Thyroid gland (tissue), 4 donors: ENCODE measurements around the gene USP36. TPM values are rescaled to one million over a fixed set of nuclear protein-coding genes. Genes with fewer than 3 reads are reported as not detected.
A peak's percentile ranks its signal among the peaks of the same experiment; 100 is the strongest.

Experiments
- DNase-seq, 2 donors: peaks; one replicate each; pipeline ENCODE4 v3.0.0-alpha.2; 2019
- H3K27ac ChIP-seq, 3 donors: fragments of 200-600 bp; sonication (generic); 1 replicate in 2 of 3; 2 replicates in 1 of 3; pipeline ENCODE4 v1.5.1; 2016 to 2019; ENCODE audit warnings: mild to moderate bottlenecking in 1 of 3, moderate library complexity in 1 of 3
- H3K27me3 ChIP-seq: fragments of 200-600 bp; sonication (generic); one replicate; pipeline ENCODE4 v1.5.1; 2019
- H3K36me3 ChIP-seq, 2 donors: fragments of 200-600 bp; sonication (generic); one replicate each; pipeline ENCODE4 v1.5.1; 2016 to 2019
- H3K4me1 ChIP-seq, 2 donors: fragments of 200-600 bp; sonication (generic); one replicate each; pipeline ENCODE4 v1.5.1; 2017 to 2019
- H3K4me3 ChIP-seq, 3 donors: fragments of 200-600 bp; sonication (generic); replicated peaks in 1 of 3; 1 replicate in 2 of 3; 2 replicates in 1 of 3; pipeline ENCODE4 v1.5.1; 2016; ENCODE audit warnings: mild to moderate bottlenecking in 1 of 3
- H3K9me3 ChIP-seq: fragments of 200-600 bp; sonication (generic); one replicate; pipeline ENCODE4 v1.5.1; 2017
- CTCF ChIP-seq, 6 experiments: fragments of 200-600 bp in 3 of 6; fragments of 450-650 bp in 3 of 6; sonication (generic) in 3 of 6; IDR thresholded peaks; one replicate each; pipeline ENCODE4 v1.5.1; 2016 to 2019; ENCODE audit warnings: antibody characterized with exemption in 6 of 6, mild to moderate bottlenecking in 2 of 6, inconsistent platforms in 1 of 6, moderate library complexity in 1 of 6
- POLR2A ChIP-seq, 2 donors: fragments of 450-650 bp; IDR thresholded peaks; one replicate each; pipeline ENCODE4 v1.6.1; 2017; ENCODE audit warnings: antibody characterized with exemption in 2 of 2, mild to moderate bottlenecking in 2 of 2, moderate library complexity in 1 of 2
- WGBS, 2 donors: methylation state at CpG; one replicate each; pipeline ENCODE4 v1.1.5; 2017; 5-methylcytosine and 5-hydroxymethylcytosine counted together
- intact Hi-C: fragments of 100-400 bp; cut with DNase I; formaldehyde crosslinking; loops from one replicate; pipeline ENCODE4 v1.15.1; 2023
- total RNA-seq, 4 donors: library from RNA; depleted of rRNA; stranded (reverse); fragments of >200 nt; gene quantifications; one replicate each; pipeline ENCODE4 v1.2.3, GENCODE V29; 2016

USP36 gene
- total RNA-seq, 4 donors from 2014 or later, result 33.9 to 61.5 (median 46.6) TPM

DNA sequence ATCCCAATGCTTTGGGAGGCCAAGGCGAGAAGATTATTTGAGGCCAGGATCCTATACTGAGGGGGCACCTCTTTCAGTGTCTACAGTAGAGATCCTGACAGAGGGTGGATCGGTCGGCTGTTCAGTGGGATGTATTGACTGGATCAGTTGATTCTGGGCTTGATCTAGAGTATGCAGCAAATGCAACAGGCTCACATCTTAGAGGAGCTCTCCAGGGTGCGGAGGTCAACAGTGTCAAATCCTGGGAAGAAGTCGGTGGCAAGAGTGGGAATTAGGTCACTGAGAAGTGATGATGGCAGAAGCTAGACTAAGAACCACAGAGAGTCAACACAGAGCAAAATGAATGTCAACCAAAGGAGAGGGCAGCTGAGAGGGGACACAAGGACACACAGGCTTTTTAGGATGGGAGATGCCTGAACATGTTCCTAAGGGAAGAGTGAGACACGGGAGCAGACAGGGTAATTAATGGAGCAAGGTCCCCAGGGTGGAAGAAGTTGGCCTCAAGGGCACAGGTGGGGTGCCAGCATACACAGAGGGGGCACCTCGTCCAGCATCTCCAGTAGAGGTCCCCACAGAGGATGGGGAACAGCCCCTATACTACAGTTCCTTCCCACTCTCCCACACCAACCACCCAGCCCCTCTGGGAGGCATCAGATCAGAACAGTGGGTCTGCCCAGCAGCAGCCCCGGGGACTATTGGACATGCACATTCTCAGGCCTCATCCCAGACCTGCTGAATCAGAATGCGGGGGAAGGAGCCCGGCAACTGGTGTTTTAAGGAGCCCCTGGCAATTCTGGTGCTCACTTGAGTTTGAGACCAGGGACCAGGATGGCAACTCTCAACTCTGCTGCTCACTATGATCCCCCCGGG, 48.5 kb downstream of the USP36 start:
- H3K4me3 ChIP-seq, result no peak overlapping the region
- peaks cover 15 to 27% of the 10 kb centered on the region in 2 donors for H3K36me3 ChIP-seq
- WGBS, 2 donors, result 78 to 80% methylated on average over 8 to 11 of the region's 11 CpGs
- H3K27me3 ChIP-seq, result no peaks in the 10 kb centered on the region
- no peaks in the 10 kb centered on the region for H3K9me3 ChIP-seq
- TF ChIP-seq POLR2A (IDR thresholded peaks at IDR 0.05), result no peak
- TF ChIP-seq CTCF (IDR thresholded peaks at IDR 0.05), result no peak
- peak overlapping the region; percentile 58 to 79 (median 79) for H3K27ac ChIP-seq
- DNase-seq, result no peak
- H3K4me1 ChIP-seq, result peaks cover 24 to 34% of the 10 kb centered on the region in 2 donors
- intact Hi-C loops, result no loop called here

GRCh38 chr17:78790552-78790951, 50.1 kb downstream of the USP36 start:
- WGBS, 2 donors, result 84 to 94% methylated on average over 4 of the region's 4 CpGs
- no peaks in the 10 kb centered on the region for H3K9me3 ChIP-seq
- no peaks in the 10 kb centered on the region for H3K27me3 ChIP-seq
- H3K36me3 ChIP-seq, result peaks cover 3 to 13% of the 10 kb centered on the region in 2 donors
- DNase-seq, result no peak
- H3K27ac ChIP-seq, result peak overlapping the region; percentile 58 to 79 (median 79)
- H3K4me3 ChIP-seq, result no peak overlapping the region
- no peak for TF ChIP-seq POLR2A (IDR thresholded peaks at IDR 0.05)
- TF ChIP-seq CTCF (IDR thresholded peaks at IDR 0.05), result no peak
- peaks cover 24 to 37% of the 10 kb centered on the region in 2 donors for H3K4me1 ChIP-seq
- intact Hi-C loops, result no loop called here

- H3K4me1 ChIP-seq, result peaks cover 24 to 39% of the 10 kb centered on the region in 2 donors
- peaks cover 0 to 7% of the 10 kb centered on the region in 2 donors for H3K36me3 ChIP-seq
- no peak for TF ChIP-seq CTCF (IDR thresholded peaks at IDR 0.05)
- no peak for TF ChIP-seq POLR2A (IDR thresholded peaks at IDR 0.05)
- no peaks in the 10 kb centered on the region for H3K27me3 ChIP-seq
- H3K27ac ChIP-seq, result peak overlapping the region; percentile 58 to 79 (median 79)
- no peak overlapping the region for H3K4me3 ChIP-seq
- intact Hi-C loops, result no loop called here
- H3K9me3 ChIP-seq, result no peaks in the 10 kb centered on the region
- peak; percentile 90 to 95 for DNase-seq
- 30 to 37% methylated on average over 14 of the region's 14 CpGs for WGBS, 2 donors
These were observed 50.9 kb downstream of the USP36 start for GRCh38 chr17:78789663-78790181.

DNA sequence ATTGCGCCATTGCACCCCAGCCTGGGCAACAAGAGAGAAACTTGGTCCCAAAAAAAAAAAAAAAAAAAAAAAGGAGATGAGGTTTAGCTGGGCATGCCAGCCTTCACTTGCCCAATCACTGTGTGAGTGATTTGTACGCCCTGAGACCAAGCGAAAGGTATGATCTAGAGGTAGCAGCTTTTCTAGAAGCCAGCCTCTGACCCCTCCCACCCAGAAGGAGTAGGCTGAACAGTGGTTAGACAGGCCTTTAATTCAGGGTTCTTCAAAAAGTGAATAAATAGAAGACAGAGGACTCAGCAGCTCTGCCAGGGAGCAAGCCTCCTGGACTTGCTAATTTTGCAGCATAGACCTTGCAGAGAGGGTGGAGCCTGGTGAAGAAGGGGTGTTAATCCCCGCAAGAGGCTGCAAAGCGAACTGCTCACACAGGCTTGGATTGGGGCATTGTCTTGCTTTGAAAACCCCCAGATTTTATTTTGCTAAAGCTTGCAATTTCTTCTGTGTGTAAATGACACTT, 51.4 kb downstream of the USP36 start:
- peaks cover 24 to 39% of the 10 kb centered on the region in 2 donors for H3K4me1 ChIP-seq
- 69 to 82% methylated on average over 5 of the region's 5 CpGs for WGBS, 2 donors
- TF ChIP-seq CTCF (IDR thresholded peaks at IDR 0.05), result no peak
- no peak for TF ChIP-seq POLR2A (IDR thresholded peaks at IDR 0.05)
- H3K36me3 ChIP-seq, result peaks cover 0 to 2% of the 10 kb centered on the region in 2 donors
- H3K27me3 ChIP-seq, result no peaks in the 10 kb centered on the region
- no peak for DNase-seq
- peak overlapping the region; percentile 58 to 79 (median 79) for H3K27ac ChIP-seq
- no peak overlapping the region for H3K4me3 ChIP-seq
- intact Hi-C loops, result no loop called here
- H3K9me3 ChIP-seq, result no peaks in the 10 kb centered on the region

GRCh38 chr17:78788451-78788850, 52.2 kb downstream of the USP36 start:
- Histone ChIP-seq H3K9me3 (no peaks in the 10 kb centered on the region), H3K4me1 (peaks cover 28 to 44% of the 10 kb centered on the region in 2 donors), H3K36me3 (no peaks in the 10 kb centered on the region), H3K27me3 (no peaks in the 10 kb centered on the region), H3K4me3 (no peak overlapping the region), H3K27ac (peak overlapping the region in 1 of 3 donors; percentile 58)
- TF ChIP-seq POLR2A (IDR thresholded peaks at IDR 0.05), result no peak
- TF ChIP-seq CTCF (IDR thresholded peaks at IDR 0.05), result no peak
- DNase-seq, result no peak
- 96 to 99% methylated on average over 7 of the region's 7 CpGs for WGBS, 2 donors
- intact Hi-C loops, result no loop called here
